Fibroblast of lung (primary cell): ENCODE results near the gene SPOCK3. TPM values are rescaled to one million over a fixed set of nuclear protein-coding genes. Genes with fewer than 3 reads are reported as not detected.

Experiments
- DNase-seq, 2 donors: peaks; one replicate each; pipeline versions ENCODE4 v3.0.0 to v3.0.0-alpha.2; 2010; ENCODE audit warnings: low read depth in 2 of 2
- H2AFZ ChIP-seq: 2 replicates; pipeline ENCODE4 v1.5.1; 2012; ENCODE audit warnings: low read length, control low read depth, inconsistent platforms
- H3K27ac ChIP-seq: 2 replicates; pipeline ENCODE4 v1.5.1; 2011; ENCODE audit warnings: low read length, control low read depth; ENCODE audit not compliant: insufficient read depth
- H3K27me3 ChIP-seq: 2 replicates; pipeline ENCODE4 v1.5.1; 2011; ENCODE audit warnings: mild to moderate bottlenecking, low read length; ENCODE audit not compliant: control insufficient read depth, insufficient read depth
- H3K36me3 ChIP-seq: 2 replicates; pipeline ENCODE4 v1.5.1; 2011; ENCODE audit warnings: low read length; ENCODE audit not compliant: control insufficient read depth, insufficient read depth
- H3K4me1 ChIP-seq: 2 replicates; pipeline ENCODE4 v1.5.1; 2011; ENCODE audit warnings: low read length; ENCODE audit not compliant: control insufficient read depth, insufficient read depth; ENCODE audit errors: extremely low read depth
- H3K4me2 ChIP-seq: 2 replicates; pipeline ENCODE4 v1.5.1; 2011; ENCODE audit warnings: low read length, control low read depth; ENCODE audit not compliant: insufficient read depth; ENCODE audit errors: extremely low read depth
- H3K4me3 ChIP-seq, 4 experiments: fragments of 200-600 bp in 1 of 4; sonication (generic) in 1 of 4; replicated peaks in 1 of 4; 2 replicates each; pipeline ENCODE4 v1.5.1; 2011 to 2016; ENCODE audit warnings: low read length in 4 of 4, low read depth in 3 of 4, mild to moderate bottlenecking in 3 of 4, control low read depth in 2 of 4, inconsistent platforms in 1 of 4, mixed read lengths in 1 of 4; ENCODE audit not compliant: insufficient read depth in 1 of 4; ENCODE audit errors: control extremely low read depth in 1 of 4
- H3K79me2 ChIP-seq: 2 replicates; pipeline ENCODE4 v1.5.1; 2012; ENCODE audit warnings: mild to moderate bottlenecking, low read length, inconsistent platforms; ENCODE audit not compliant: control insufficient read depth, insufficient read depth
- H3K9ac ChIP-seq: 2 replicates; pipeline ENCODE4 v1.5.1; 2011; ENCODE audit warnings: mild to moderate bottlenecking, low read length, control low read depth; ENCODE audit not compliant: insufficient read depth
- H3K9me3 ChIP-seq: 2 replicates; pipeline ENCODE4 v1.5.1; 2012; ENCODE audit warnings: low read depth, low read length; ENCODE audit not compliant: control insufficient read depth, insufficient read depth
- H4K20me1 ChIP-seq: 2 replicates; pipeline ENCODE4 v1.5.1; 2011; ENCODE audit warnings: low read length; ENCODE audit not compliant: control insufficient read depth, insufficient read depth; ENCODE audit errors: extremely low read depth
- CTCF ChIP-seq, 2 donors: IDR thresholded peaks in 1 of 2; conservative IDR thresholded peaks in 1 of 2; 1 replicate in 1 of 2; 2 replicates in 1 of 2; pipeline ENCODE4 v1.5.1; 2011 to 2012; ENCODE audit warnings: low read length in 2 of 2, control low read depth in 1 of 2, inconsistent platforms in 1 of 2, low read depth in 1 of 2, mild to moderate bottlenecking in 1 of 2
- EZH2 ChIP-seq: IDR thresholded peaks from 2 replicates; pipeline ENCODE4 v1.5.1; 2012; ENCODE audit warnings: low read length, control low read depth, mild to moderate bottlenecking; ENCODE audit errors: missing control alignments
- polyA plus RNA-seq, 2 donors: library from polyadenylated mRNA; depleted of rRNA in 1 of 2; stranded (reverse) in 1 of 2; unstranded in 1 of 2; fragments of >200 nt; gene quantifications; 2 replicates each; pipeline ENCODE4 v1.2.1, GENCODE V29; 2011 to 2012; ENCODE audit warnings: missing spikeins in 1 of 2
- total RNA-seq: library from RNA; depleted of rRNA; stranded (reverse); fragments of >200 nt; gene quantifications from 2 replicates; pipeline ENCODE4 v1.2.1, GENCODE V29; 2014

SPOCK3 gene
- total and polyA plus RNA-seq, 2 donors (not counting 1 experiment from before 2014, with no cell fraction given), result under 0.01 to 0.08 TPM

- DNase-seq, result no peak
- Histone ChIP-seq H2AFZ (no peak overlapping the region), H4K20me1 (no peaks in the 10 kb centered on the region), H3K27ac (no peak overlapping the region), H3K4me1 (no peaks in the 10 kb centered on the region), H3K4me2 (no peak overlapping the region), H3K4me3 (no peak overlapping the region), H3K79me2 (no peaks in the 10 kb centered on the region), H3K27me3 (no peaks in the 10 kb centered on the region), H3K9me3 (no peaks in the 10 kb centered on the region), H3K36me3 (no peaks in the 10 kb centered on the region), H3K9ac (no peak overlapping the region)
- TF ChIP-seq EZH2 (no peak), CTCF (conservative IDR thresholded peaks at IDR 0.05 in 1 of 2, IDR thresholded peaks at IDR 0.05 in 1 of 2; ENCODE audit: low read depth in 1 of 2, low read length in 2 of 2) (no peak)
Measured at GRCh38 chr4:167049257-167049656, 185.0 kb downstream of the SPOCK3 start.

DNA sequence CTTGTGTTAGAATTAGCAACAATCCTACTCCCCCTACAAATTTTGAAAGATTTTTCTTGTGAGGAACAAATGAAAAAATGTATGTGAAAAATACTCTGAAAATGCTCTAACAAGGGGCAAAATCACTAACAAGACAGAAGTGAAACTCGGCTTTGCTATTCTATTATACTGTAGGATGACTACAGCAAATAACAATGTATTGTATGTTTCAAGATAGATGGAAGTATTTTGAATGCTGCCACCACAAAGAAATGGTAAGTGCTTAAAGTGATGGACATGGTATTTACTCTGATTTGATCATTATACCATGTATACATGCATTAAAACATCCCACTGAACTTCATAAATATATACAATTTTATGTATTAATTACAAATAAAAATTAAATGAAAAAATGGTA lies 192.8 kb downstream of the SPOCK3 start:
- no peak overlapping the region for H3K4me2 ChIP-seq
- H4K20me1 ChIP-seq, result no peaks in the 10 kb centered on the region
- TF ChIP-seq EZH2, result no peak
- TF ChIP-seq CTCF (conservative IDR thresholded peaks at IDR 0.05 in 1 of 2, IDR thresholded peaks at IDR 0.05 in 1 of 2; ENCODE audit: low read depth in 1 of 2, low read length in 2 of 2), result no peak
- H3K27ac ChIP-seq, result no peak overlapping the region
- no peak for DNase-seq
- H3K36me3 ChIP-seq, result no peaks in the 10 kb centered on the region
- no peaks in the 10 kb centered on the region for H3K4me1 ChIP-seq
- no peaks in the 10 kb centered on the region for H3K9me3 ChIP-seq
- no peak overlapping the region for H2AFZ ChIP-seq
- no peak overlapping the region for H3K9ac ChIP-seq
- H3K27me3 ChIP-seq, result no peaks in the 10 kb centered on the region
- H3K4me3 ChIP-seq, result no peak overlapping the region
- no peaks in the 10 kb centered on the region for H3K79me2 ChIP-seq

DNA sequence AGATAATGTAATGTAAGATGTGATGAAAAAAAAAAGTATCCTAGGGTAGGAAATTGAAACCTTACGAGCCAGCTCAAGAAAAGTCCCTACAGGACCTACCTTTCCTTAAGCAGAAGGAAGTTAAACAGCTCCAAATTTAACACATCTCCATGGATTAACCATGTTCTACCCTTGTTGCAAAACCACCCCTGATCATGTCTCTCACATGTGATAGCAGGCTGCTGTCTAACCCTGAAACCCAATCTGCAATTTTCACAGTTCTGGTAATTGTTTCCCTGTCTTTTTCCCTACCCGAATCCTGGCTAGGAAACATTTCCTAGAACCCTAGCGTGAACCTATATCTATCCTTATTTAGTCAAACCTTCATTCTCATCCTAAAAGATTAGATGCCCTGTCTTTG lies 198.9 kb downstream of the SPOCK3 start:
- no peak overlapping the region for H3K27ac ChIP-seq
- no peak overlapping the region for H3K9ac ChIP-seq
- no peaks in the 10 kb centered on the region for H4K20me1 ChIP-seq
- H3K4me3 ChIP-seq, result no peak overlapping the region
- no peaks in the 10 kb centered on the region for H3K9me3 ChIP-seq
- no peak overlapping the region for H2AFZ ChIP-seq
- H3K79me2 ChIP-seq, result no peaks in the 10 kb centered on the region
- H3K36me3 ChIP-seq, result no peaks in the 10 kb centered on the region
- H3K4me1 ChIP-seq, result no peaks in the 10 kb centered on the region
- TF ChIP-seq CTCF (conservative IDR thresholded peaks at IDR 0.05 in 1 of 2, IDR thresholded peaks at IDR 0.05 in 1 of 2; ENCODE audit: low read depth in 1 of 2, low read length in 2 of 2) (no peak), EZH2 (no peak)
- no peak for DNase-seq
- H3K4me2 ChIP-seq, result no peak overlapping the region
- no peaks in the 10 kb centered on the region for H3K27me3 ChIP-seq
